HG03039 (cell line): ENCODE measurements around the gene ZNF385B.

ENCODE experiments used
- ATAC-seq: cut with Tn5 transposase; IDR thresholded peaks from one replicate; pipeline ENCODE4 v1.9.1; 2021; ENCODE audit warnings: mild to moderate bottlenecking, moderate library complexity; ENCODE audit not compliant: unreplicated experiment

Gene ZNF385B

DNA sequence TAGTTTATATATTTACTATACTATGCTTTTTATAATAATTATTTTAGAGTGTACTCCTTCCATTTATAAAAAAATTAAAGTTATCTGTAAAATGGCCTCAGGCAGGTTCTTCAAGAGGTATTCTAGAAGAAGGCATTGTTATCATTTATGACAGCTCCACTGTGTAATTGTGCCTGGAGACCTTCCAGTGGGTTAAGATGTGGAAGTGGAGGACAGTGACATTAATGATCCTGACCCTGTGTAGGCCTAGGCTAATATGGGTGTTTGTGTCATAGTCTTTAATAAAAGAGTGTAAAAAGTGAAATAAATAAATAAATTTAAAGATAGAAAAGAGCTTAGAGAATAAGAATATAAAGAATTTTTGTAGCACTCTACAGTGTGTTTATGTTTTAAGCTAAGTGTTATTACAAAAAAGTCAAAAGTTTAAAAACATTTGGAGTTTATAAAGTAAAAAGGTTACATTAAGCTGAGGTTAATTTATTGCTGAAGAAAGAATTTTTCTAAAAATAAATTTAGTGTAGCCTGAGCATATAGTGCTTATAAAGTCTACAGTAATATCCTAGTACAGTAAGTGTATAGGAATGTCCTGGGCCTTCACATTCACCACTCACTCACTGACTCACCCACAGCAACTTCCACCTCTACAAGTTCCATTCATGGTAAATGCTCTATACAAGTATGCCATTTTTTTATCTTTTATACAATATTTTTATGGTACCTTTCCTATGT, 406.8 kb downstream of the ZNF385B start:
- ATAC-seq = no peak

DNA sequence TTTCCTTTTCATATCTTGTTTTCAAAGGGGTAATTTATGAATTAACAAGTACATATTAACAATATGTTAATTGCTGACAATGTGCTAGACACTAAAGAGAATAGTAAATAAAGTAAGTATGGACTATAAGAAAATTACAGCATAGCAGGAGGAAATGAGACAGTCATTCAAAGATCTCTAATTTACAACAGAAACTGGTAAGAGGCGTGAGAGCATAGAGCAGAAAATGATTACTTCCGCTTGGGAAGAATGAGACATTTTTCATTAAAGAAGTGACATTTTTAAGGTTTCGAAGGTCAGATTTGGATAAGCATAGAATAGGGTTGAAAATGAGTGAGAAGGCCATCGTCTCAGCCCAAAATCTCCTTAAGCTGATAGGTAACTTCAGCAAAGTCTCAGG, 412.4 kb downstream of the ZNF385B start:
- ATAC-seq = peak; percentile 76

DNA sequence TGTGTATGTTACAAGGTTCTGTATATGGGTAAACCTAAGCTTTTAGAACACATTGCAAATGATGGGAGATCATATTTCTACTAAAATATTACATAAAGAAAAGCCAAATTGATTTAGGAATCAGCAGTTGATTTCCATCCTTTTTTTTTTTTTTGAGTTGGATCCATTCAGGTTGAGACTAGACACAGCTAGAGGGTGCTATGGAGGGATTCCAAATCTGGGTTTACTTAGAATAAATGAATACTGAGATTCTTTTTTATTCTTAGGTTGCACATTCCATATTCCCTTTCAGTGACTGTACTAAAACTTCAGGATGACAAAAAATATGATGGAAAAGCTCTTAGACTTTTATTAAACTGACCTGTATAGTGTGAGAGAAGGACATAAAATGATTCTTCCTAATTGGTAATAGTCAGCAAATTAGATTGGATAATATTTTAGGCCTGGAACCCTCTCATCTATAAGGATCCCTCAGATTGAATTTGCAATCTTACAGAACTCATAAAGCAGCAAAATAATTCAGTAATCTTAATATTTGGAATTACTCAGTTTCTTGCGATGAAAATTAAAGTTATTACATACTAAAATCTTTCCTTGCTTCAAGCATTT, 413.5 kb downstream of the ZNF385B start:
- ATAC-seq = no peak

DNA sequence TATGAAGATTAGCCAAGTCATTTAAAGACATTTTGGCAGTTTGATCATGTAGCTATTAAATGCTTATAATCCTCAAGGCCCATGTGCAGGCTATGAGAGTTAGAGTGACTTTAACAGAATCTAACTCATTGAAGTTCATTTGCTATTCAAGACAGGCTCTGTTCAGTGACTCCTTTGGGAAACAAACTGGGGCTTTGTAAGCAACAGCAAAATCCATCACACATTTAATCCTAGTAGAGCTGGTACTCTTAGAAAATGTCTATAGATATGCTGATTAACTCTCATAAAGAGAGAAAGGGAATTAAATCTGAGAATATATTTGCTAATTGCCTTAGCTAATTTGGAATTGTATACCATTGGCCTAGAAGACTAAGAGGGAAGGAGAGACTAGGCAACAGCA, 414.0 kb downstream of the ZNF385B start:
- ATAC-seq = no peak

DNA sequence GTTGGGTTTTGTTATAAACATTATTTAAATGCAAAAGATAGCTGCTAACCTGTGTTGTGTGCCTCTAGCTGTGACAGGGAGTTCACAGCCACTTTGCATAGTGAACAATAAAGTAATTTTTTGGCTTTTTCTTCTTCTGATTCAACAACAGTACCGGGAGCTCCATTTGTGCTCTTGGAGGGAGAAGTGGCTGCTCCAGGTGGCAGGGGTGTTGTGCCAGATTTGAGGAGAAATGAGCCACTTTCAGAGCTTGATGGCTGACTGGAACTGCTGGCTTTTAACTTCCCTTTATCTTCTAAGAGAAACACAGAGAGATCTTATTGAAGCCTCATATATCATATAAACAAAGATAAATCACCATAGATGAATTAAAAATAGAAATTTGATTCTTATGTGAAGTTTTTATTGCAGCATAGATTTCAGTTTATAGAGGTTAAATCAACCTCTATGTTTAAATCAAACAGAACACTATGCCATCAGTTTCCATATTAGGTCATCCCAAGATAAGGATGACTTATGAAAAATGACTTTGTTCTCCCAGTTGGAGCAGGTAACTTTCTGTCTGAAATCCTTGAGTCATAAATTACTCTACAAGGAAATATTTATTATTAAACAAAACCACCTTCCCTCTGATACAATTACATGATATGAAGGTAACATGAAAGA, 414.8 kb downstream of the ZNF385B start:
- no peak for ATAC-seq

DNA sequence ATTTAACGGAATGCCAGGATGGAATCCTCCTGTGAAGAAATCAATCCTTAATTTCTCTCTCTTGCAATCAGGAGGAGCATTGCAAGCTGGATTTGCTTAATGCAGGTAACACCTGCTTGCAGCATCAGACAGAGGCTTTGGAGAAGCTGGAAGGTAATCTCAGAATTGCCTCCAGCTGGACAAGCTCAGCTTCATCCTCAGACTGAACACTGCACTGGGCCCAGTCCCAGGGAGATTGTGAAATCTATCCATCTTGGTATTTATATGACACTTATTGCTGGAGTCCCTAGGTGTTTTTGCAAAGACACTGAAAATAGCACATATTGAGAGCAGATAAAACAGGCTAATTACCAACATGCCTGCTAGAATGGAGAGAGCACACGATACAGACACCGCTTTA, 417.4 kb downstream of the ZNF385B start:
- no peak for ATAC-seq

DNA sequence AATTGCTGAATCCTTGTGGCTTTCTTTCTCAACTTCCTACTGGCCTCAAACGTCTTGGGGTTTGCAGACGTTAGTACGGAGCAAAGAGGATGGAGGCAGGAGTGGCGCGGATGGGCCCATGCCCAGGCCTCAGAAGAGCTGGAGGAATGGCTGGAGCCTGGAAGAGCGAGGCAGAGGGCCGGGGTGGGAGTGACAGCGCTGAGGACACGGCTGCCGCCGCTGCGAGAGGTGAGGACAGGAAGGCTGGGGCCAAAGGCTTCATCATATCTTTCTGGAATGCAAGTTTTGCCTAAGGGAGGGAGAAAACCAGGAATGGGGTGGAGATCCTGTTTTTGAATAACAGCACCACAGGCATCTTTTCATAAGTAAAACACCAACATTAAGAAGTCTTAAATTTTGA, 418.2 kb downstream of the ZNF385B start:
- ATAC-seq = no peak

DNA sequence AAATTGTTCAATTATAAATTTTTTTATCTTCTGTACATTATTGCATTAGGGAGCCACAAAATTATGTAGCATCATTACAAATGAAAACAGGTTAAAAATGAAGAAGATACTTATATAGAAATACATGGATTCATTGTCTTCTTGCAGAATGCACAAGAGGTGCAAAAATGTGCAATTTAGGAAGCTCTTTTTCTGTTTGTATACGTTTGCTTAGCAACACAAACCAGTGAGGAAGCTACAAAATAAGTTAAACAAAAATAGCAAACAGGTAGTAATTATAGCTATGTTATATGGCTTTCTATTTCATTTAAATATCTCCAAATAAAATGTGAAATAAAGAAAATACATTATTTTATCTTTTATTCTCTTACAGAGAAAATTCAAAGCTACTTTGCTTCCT, 419.2 kb downstream of the ZNF385B start:
- no peak for ATAC-seq

DNA sequence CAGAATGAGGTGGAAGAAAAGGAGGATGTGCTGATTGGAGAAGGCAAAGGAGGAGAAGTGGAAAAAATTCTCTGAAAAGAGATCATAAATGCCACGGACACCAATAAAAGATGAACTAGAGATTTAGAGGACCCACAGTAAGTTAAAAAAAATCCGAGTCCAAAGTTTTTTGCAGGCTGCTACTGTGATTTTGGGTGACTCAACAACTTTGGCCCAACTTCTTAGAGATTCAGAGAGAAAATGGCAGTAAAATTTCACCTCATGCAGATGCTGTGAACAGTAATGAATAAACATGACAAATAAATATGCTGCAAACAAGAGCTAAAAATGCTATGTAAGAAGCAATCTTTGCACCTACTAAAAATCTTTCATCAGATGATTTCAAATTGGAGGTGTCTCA, 419.9 kb downstream of the ZNF385B start:
- no peak for ATAC-seq

DNA sequence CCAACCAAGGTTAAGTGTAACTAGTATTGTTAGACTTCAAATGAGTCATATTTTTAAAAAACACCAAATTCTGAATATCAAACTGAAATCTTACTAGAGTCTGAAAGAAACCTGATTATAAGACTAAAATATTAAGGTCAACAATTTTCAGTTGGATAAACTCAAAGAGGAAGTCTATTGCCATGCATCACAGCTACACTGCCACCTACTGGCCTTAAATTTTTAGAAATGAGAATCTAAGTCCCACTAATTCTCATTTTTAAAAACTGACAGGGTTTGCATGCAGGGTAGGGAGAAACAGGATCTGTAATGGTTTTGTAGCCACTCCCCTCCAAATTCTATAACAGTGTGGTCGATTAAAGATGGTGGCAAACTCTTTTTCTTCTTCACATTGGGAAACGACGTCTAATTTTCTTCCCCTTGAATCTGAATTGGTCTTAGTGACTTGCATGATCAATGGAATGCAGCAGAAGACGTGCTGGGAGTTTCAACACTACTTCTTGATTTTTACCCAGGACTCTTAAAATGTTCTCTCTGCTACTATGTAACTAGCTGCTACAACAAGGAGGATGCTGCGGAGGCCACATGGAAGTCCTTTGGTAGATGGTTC, 420.7 kb downstream of the ZNF385B start:
- no peak for ATAC-seq

DNA sequence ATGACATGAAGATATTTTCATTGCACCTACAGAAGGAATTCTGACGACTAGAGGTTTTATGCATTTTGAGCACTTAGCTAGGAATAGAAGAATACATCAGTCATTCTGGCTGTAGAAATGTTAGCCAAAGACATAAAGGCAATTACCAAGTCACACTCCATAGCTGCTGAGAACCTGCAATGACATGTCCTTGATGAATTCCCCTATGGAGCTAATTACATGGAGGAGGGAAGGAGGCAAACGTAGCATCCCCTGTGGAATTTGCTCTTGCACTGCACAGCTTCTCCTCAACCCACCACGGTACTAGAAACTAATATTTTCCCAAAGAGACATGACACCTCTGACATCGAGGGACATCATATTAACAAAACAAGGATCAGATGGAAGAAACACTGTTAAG, 422.8 kb downstream of the ZNF385B start:
- ATAC-seq = no peak

DNA sequence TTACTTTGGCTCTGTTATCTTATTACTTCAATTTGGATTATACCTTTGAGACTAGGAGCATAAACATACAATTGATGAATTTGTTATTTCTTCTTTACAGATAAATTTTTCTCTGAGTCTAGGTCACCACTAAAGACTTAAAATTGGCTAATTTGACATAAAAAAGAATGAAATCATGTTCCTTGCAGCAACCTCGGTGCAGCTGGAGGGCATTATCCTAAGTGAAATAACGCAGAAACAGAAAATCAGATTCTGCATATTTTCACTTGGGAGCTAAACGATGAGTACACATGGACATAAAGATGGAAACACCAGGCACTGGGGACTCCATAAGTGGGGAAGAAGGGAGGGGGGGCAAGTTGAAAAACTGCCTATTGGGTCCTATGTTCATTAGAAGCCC, 424.0 kb downstream of the ZNF385B start:
- ATAC-seq = no peak

DNA sequence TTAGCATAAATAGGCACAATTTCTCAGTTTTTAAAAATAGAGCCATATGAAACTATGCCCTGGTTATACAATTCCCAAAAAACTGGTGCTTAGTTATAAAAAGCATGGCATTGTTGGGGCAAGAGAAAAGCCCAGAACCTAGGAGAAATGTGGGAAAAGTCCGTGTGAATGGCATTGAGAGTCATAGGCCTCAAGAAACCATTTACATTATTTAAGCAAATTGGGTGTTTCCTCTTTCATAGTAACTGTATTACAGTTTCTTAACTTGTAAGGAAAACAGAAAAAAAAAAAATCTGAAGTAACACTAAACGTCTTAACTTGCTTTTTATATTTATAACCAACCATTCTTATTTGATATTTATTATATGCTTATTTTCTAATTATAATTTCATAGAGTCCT, 425.8 kb downstream of the ZNF385B start:
- ATAC-seq = no peak

DNA sequence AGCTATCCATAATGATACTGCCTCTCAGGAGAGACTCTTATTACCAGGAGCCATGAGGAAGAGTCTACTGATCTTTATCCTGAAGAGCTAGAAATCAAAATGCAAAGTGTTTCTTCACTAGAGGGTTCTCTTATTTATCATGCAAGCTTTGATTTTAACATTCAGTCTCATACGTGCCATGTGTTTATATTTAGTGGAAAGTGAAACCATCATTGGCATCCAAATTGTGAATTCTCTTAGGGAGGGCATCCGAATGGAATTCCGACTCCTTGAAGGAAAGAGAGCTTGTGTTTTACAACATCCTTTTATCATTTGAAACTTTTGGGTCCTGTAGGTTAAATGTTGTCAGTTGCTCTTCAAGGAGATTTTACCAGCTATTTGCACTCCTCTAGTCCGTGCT, 426.4 kb downstream of the ZNF385B start:
- ATAC-seq = no peak

DNA sequence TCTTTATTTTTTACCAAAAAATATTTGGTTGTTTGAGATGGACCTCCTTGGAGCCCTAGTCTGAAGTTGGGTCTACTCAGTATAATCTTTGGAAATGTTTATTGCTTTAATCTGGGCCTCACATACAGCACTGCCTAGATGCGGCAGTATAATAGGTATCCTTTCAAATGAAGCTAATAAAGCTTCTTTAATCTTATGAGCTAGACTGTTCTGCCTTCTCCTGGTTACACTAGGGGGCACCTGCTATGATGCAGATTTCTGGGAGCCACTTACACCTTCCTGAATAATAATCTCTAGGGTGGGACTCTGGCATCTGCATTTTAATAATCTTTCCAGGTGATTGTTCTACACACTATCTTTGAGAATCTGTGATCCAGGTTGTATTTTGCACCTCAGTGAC, 427.1 kb downstream of the ZNF385B start:
- ATAC-seq = no peak

DNA sequence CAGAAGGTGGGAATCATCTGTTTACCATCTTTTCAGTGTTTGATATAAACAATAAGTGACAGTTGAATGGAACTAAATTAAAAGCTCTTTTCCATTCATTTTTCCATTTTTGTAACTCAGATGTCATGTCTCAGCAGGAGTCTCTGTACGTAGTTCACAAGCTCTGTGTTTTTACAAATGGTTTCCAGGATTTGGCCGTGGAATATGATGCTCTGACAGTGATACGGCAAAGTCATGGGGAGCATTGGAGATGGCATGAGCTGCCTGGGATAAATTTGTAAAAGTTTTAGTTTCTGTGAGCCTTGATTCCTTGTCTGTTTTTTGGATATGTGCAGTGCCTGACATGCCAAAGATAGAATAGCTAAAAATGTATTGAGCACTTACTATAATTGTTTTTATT, 428.7 kb downstream of the ZNF385B start:
- ATAC-seq = no peak

DNA sequence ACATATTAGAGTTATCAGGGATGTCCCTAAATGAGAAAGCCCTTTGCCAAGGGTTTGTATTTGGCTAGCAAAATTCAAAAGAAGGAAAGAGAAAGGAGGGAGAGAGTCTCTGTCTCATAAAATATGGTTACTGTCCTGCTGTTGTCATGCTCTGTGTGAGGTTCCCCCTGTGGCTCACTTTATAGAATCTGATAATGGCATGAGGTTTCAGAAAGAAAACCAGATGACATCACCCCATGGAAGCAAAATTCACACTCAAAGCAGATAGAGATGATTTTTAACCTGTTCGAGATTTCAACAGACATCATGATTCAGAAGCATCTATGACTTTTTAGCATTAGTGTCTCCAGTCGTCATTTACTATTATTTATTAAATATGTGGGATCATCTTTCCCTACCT, 431.8 kb downstream of the ZNF385B start:
- no peak for ATAC-seq

DNA sequence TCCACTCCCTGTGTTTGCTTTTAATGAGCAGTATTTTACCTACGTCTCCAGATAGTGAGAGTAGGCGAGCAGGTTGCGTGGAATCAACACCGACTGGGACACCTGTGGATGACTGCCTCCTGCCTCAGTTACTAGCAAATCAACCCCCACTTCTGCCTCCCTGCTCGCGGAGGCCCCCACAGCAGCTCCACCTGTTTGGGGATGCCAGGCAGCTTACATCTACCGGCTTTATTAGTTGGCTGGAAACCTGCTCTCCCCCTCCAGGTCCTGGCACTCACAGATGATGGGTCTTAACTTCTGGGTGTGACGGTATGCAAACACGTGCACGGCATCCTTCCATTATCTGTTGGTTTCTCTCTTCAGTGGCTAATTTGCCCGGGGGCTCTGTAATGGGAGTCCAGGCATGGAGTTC, 432.3 kb downstream of the ZNF385B start:
- no peak for ATAC-seq

DNA sequence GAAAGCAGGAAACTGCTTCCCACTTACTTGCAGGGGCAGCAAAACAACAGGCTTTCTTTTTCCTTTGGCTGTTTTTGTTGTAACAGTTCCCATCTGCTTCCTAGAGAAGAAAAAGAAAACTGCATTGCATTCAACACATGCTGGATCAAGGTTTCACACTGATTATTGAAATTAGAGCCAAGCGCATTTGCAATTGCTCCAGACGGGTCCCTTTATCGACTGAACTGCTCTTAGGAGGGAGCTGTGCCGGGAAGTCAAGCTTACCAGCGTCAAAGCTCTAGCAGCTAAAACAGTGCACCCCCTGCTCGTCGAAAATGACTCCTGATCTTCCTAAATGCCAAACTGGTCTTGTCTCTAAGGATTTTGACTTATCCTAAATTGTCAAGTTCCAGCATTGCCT, 432.8 kb downstream of the ZNF385B start:
- ATAC-seq = no peak

DNA sequence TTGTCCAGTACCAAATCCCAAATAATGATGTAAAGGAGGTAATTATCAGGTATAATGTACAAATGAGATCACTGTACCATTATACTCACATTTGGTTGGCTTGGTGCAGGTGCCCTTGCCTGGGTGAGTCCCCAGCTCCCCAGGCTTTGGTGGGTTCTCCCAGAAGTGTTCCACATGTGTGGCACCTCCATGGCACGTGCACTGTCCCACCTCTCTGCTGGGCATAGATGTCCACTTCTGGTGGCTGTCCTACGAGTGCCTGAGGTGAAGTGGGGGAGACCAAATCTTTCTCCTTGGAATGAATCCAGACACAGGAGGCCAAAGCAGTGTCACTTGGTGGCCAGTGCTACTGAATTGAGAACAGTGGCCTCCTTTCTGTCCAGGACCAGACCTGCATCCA, 434.3 kb downstream of the ZNF385B start:
- no peak for ATAC-seq

DNA sequence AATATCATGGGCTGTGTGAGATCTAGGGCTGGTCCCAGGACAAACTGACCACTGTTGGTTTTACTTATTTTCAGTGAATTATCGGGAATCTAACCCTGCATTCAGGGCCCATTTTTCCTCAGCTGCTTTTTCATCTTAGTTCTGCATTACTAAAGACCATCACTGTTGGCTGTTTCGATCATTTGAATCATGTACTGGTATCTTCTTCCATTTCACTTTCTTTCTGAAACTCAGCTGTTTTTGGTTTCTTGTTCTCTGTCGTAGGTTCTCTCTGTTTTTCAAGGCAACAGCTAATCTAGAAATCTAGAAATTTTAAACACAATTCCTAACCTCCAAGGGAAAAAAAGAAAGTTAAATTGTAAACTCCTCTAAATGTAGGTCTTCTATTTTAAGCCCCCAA, 436.8 kb downstream of the ZNF385B start:
- no peak for ATAC-seq

DNA sequence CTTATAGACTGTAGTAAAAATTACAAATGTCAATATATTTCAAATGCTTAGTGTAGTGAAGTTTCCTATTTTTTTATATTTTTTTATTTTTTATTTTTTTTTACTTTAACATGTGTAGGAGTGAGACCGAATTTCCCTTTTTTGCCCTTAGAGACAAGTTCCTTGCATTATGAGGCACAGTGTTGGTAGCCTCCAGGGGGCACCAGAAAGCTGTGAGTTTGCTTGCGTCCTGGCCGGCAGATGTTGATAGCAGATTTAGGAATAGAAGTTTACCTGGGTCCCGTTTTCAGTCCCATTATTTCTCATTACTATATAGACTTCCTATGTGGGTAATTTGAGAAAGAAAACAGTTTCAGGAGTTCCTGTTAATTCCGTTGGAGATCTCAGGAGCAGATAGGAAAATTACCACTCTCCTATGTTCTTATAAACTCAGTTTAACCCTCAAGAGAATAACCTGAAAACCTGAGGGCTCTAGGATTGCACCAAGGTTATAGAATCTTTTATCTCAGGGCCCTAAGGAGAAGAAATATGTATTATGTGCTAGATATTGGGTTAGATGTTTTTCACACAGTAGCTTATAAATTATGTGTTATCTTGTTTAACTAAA, 439.3 kb downstream of the ZNF385B start:
- peak; percentile 83 for ATAC-seq
